Prostate gland (tissue), 2 donors: ENCODE results near the gene ZBTB45. TPM values are rescaled to one million over a fixed set of nuclear protein-coding genes. Genes with fewer than 3 reads are reported as not detected.

Experiments
- DNase-seq: peaks from one replicate; pipeline ENCODE4 v3.0.0-alpha.2; 2019; ENCODE audit warnings: low spot score
- H3K27ac ChIP-seq, 2 donors: fragments of 200-600 bp; sonication (generic); 2 replicates each; pipeline ENCODE4 v1.5.1; 2017 to 2019
- H3K27me3 ChIP-seq: fragments of 200-600 bp; sonication (generic); replicated peaks from 2 replicates; pipeline ENCODE4 v1.5.1; 2019; ENCODE audit not compliant: insufficient read depth
- H3K36me3 ChIP-seq, 2 donors: fragments of 200-600 bp; sonication (generic); 1 replicate in 1 of 2; 2 replicates in 1 of 2; pipeline versions ENCODE4 v1.5.1 to v1.8.1; 2017 to 2019
- H3K4me1 ChIP-seq: fragments of 200-600 bp; sonication (generic); replicated peaks from 2 replicates; pipeline ENCODE4 v1.5.1; 2019
- H3K4me3 ChIP-seq, 2 donors: fragments of 200-600 bp; sonication (generic); 2 replicates each; pipeline ENCODE4 v1.5.1; 2017 to 2019
- H3K9me3 ChIP-seq: fragments of 200-600 bp; sonication (generic); 2 replicates; pipeline ENCODE4 v1.5.1; 2017
- CTCF ChIP-seq, 4 experiments: fragments of 200-600 bp in 2 of 4; fragments of 450-650 bp in 2 of 4; sonication (generic) in 2 of 4; IDR thresholded peaks; 1 replicate in 3 of 4; 2 replicates in 1 of 4; pipeline ENCODE4 v1.5.1; 2016 to 2019; ENCODE audit warnings: antibody characterized with exemption in 4 of 4, mild to moderate bottlenecking in 2 of 4, moderate library complexity in 2 of 4
- POLR2A ChIP-seq: fragments of 450-650 bp; IDR thresholded peaks from one replicate; pipeline ENCODE4 v1.6.1; 2016; ENCODE audit warnings: antibody characterized with exemption, mild to moderate bottlenecking
- POLR2AphosphoS5 ChIP-seq: sonication (generic); formaldehyde crosslinking; IDR thresholded peaks from one replicate; pipeline ENCODE4 v1.6.1; 2017; ENCODE audit warnings: antibody characterized with exemption
- WGBS: methylation state at CpG from one replicate; pipeline ENCODE4 v1.1.5; 2018; 5-methylcytosine and 5-hydroxymethylcytosine counted together
- intact Hi-C: fragments of 100-400 bp; cut with DNase I; formaldehyde crosslinking; loops from one replicate; pipeline ENCODE4 v1.14.2; 2022
- total RNA-seq, 2 donors: library from RNA; depleted of rRNA; stranded (reverse); fragments of >200 nt; gene quantifications; one replicate each; pipeline ENCODE4 v1.1.0, GENCODE V29; 2016

Gene ZBTB45
- total RNA-seq, 2 donors from 2014 or later: 22.0 to 24.0 TPM

- Histone ChIP-seq H3K36me3 (no peaks in the 10 kb centered on the region), H3K27ac (no peak overlapping the region), H3K4me3 (no peak overlapping the region), H3K9me3 (no peaks in the 10 kb centered on the region), H3K4me1 (peaks cover 11% of the 10 kb centered on the region), H3K27me3 (no peaks in the 10 kb centered on the region)
- no peak for DNase-seq
- WGBS: 92% methylated on average over 17 of the region's 20 CpGs
- TF ChIP-seq POLR2AphosphoS5: no peak
- TF ChIP-seq POLR2A: no peak
- no peak for TF ChIP-seq CTCF (IDR thresholded peaks at IDR 0.05)
- intact Hi-C loops: no loop called here
Observed at GRCh38 chr19:58480481-58480830, 39.2 kb downstream of the ZBTB45 start.

- Histone ChIP-seq H3K4me1 (peaks cover 11% of the 10 kb centered on the region), H3K9me3 (no peaks in the 10 kb centered on the region), H3K27me3 (no peaks in the 10 kb centered on the region), H3K27ac (no peak overlapping the region), H3K36me3 (no peaks in the 10 kb centered on the region), H3K4me3 (no peak overlapping the region)
- DNase-seq: no peak
- no peak for TF ChIP-seq POLR2AphosphoS5
- no peak for TF ChIP-seq POLR2A
- no peak for TF ChIP-seq CTCF (IDR thresholded peaks at IDR 0.05)
- 90% methylated on average over 24 of the region's 28 CpGs for WGBS
- intact Hi-C loops: no loop called here
Observed at GRCh38 chr19:58479736-58480480, 39.7 kb downstream of the ZBTB45 start.

GRCh38 chr19:58479303-58479702 lies 40.3 kb downstream of the ZBTB45 start:
- Histone ChIP-seq H3K4me1 (peaks cover 11% of the 10 kb centered on the region), H3K9me3 (no peaks in the 10 kb centered on the region), H3K4me3 (no peak overlapping the region), H3K27ac (no peak overlapping the region), H3K27me3 (no peaks in the 10 kb centered on the region), H3K36me3 (no peaks in the 10 kb centered on the region)
- 74% methylated on average over 7 of the region's 7 CpGs for WGBS
- intact Hi-C loops: no loop called here
- DNase-seq: no peak
- no peak for TF ChIP-seq POLR2A
- TF ChIP-seq CTCF (IDR thresholded peaks at IDR 0.05): no peak
- TF ChIP-seq POLR2AphosphoS5: no peak

- Histone ChIP-seq H3K9me3 (no peaks in the 10 kb centered on the region), H3K4me3 (no peak overlapping the region), H3K27me3 (no peaks in the 10 kb centered on the region), H3K4me1 (peaks cover 11% of the 10 kb centered on the region), H3K36me3 (no peaks in the 10 kb centered on the region), H3K27ac (no peak overlapping the region)
- DNase-seq: no peak
- WGBS: 86% methylated on average over 1 of the region's 1 CpG
- TF ChIP-seq POLR2AphosphoS5 (no peak), POLR2A (no peak), CTCF (IDR thresholded peaks at IDR 0.05) (no peak)
- intact Hi-C loops: no loop called here
Observed at GRCh38 chr19:58477871-58478270, 41.7 kb downstream of the ZBTB45 start.

GRCh38 chr19:58477130-58477529 lies 42.5 kb downstream of the ZBTB45 start:
- H3K36me3 ChIP-seq: no peaks in the 10 kb centered on the region
- peaks cover 11% of the 10 kb centered on the region for H3K4me1 ChIP-seq
- H3K4me3 ChIP-seq: peak overlapping the region in 1 of 2 donors; percentile 58
- no peak for TF ChIP-seq POLR2A
- no peak for TF ChIP-seq POLR2AphosphoS5
- TF ChIP-seq CTCF (IDR thresholded peaks at IDR 0.05): no peak
- 86% methylated on average over 15 of the region's 15 CpGs for WGBS
- H3K27me3 ChIP-seq: no peaks in the 10 kb centered on the region
- H3K27ac ChIP-seq: peak overlapping the region; percentile 85 to 86
- DNase-seq: no peak
- intact Hi-C loops: no loop called here
- H3K9me3 ChIP-seq: no peaks in the 10 kb centered on the region
